HG03135 (cell line): ENCODE data around the gene LRGUK.

Source experiments
- ATAC-seq: cut with Tn5 transposase; IDR thresholded peaks from one replicate; pipeline ENCODE4 v1.9.1; 2021; ENCODE audit warnings: mild to moderate bottlenecking, moderate library complexity; ENCODE audit not compliant: unreplicated experiment

Gene LRGUK

GRCh38 chr7:134182078-134182477 lies 54.9 kb downstream of the LRGUK start:
- no peak for ATAC-seq

- ATAC-seq, result no peak
These were observed 57.6 kb downstream of the LRGUK start for GRCh38 chr7:134184767-134185166.

- no peak for ATAC-seq
These were observed 58.9 kb downstream of the LRGUK start for GRCh38 chr7:134186027-134186426.

GRCh38 chr7:134186801-134187200 lies 59.7 kb downstream of the LRGUK start:
- ATAC-seq, result no peak

- ATAC-seq, result no peak
These were observed 60.8 kb downstream of the LRGUK start for GRCh38 chr7:134187893-134188292.

- ATAC-seq, result no peak
These were observed 61.2 kb downstream of the LRGUK start for GRCh38 chr7:134188311-134188710.

GRCh38 chr7:134189559-134189958 lies 62.4 kb downstream of the LRGUK start:
- ATAC-seq, result no peak

- no peak for ATAC-seq
These were observed 64.7 kb downstream of the LRGUK start for GRCh38 chr7:134191876-134192275.

- no peak for ATAC-seq
These were observed 66.1 kb downstream of the LRGUK start for GRCh38 chr7:134193240-134193639.

GRCh38 chr7:134195252-134195651 lies 68.1 kb downstream of the LRGUK start:
- no peak for ATAC-seq

GRCh38 chr7:134196439-134196838 lies 69.3 kb downstream of the LRGUK start:
- no peak for ATAC-seq

- no peak for ATAC-seq
These were observed 70.2 kb downstream of the LRGUK start for GRCh38 chr7:134197345-134197744.

- ATAC-seq, result no peak
These were observed 73.8 kb downstream of the LRGUK start for GRCh38 chr7:134200970-134201369.

GRCh38 chr7:134201569-134202261 lies 74.6 kb downstream of the LRGUK start:
- no peak for ATAC-seq

GRCh38 chr7:134203186-134203889 lies 76.2 kb downstream of the LRGUK start:
- ATAC-seq, result no peak

GRCh38 chr7:134209322-134210015 lies 82.3 kb downstream of the LRGUK start:
- no peak for ATAC-seq

- ATAC-seq, result no peak
These were observed 83.1 kb downstream of the LRGUK start for GRCh38 chr7:134210227-134210626.

GRCh38 chr7:134210976-134211663 lies 84.0 kb downstream of the LRGUK start:
- ATAC-seq, result no peak

- ATAC-seq, result no peak
These were observed 84.7 kb downstream of the LRGUK start for GRCh38 chr7:134211817-134212216.

- ATAC-seq, result no peak
These were observed 85.7 kb downstream of the LRGUK start for GRCh38 chr7:134212576-134213546.
